ENCODE measurements around the gene TNFRSF4.

DNA sequence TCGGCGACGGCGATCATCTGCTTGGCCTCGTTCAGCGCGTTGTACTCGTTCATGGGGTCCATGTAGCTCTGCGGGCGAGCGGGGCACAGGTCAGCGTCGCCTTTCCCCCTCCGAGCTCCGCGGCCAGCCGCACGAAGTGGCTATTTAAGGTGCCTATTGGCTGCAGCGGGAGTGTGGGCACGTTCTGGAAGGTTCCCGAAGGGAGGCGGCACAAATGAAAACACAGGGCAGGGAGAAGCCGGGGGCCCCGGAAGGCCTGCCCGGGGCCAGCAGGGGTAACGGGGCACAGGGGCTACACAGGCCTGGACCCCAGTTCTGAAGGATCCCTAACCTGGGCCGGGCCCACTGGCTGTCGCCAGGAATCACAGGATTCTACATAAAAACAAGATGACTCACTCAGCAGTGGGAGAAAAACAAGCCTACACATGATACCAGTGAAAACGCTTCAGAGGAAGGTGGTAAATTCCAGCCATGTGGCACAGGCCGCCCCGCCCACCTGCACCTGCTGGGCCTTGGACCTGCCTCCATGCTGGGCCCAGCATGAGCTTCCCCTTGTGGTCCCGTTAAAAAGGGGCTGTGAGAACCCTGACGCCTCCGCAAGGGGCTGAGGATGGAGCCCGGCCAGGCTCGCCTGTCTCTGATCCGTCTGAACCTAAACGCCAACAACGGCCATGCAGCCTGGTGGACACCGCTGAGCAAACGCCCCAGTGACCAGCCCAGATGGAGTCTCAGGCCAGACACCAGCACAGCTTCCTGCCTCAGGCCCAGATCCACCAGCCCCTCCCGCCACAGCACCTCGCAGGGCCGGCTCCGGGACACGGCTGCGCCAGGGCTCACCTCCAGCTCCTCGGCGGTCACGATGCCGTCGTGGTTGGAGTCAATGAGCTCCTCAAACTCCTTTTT, 3.9 kb upstream of the TNFRSF4 start:
- TF ChIP-seq, protein P1, sequence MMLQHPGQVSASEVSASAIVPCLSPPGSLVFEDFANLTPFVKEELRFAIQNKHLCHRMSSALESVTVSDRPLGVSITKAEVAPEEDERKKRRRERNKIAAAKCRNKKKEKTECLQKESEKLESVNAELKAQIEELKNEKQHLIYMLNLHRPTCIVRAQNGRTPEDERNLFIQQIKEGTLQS (IDR thresholded peaks at IDR 0.05; ENCODE audit: insufficient read depth, low read depth, low read length): no peak
- TF ChIP-seq GTF2F1 (IDR thresholded peaks at IDR 0.05; ENCODE audit: borderline replicate concordance, low read depth, low read length): no peak
- no peak for TF ChIP-seq EP300 (IDR thresholded peaks at IDR 0.05; ENCODE audit: borderline replicate concordance in 1 of 2, low read depth in 2 of 2, low read length in 2 of 2)
- TF ChIP-seq, protein P2, sequence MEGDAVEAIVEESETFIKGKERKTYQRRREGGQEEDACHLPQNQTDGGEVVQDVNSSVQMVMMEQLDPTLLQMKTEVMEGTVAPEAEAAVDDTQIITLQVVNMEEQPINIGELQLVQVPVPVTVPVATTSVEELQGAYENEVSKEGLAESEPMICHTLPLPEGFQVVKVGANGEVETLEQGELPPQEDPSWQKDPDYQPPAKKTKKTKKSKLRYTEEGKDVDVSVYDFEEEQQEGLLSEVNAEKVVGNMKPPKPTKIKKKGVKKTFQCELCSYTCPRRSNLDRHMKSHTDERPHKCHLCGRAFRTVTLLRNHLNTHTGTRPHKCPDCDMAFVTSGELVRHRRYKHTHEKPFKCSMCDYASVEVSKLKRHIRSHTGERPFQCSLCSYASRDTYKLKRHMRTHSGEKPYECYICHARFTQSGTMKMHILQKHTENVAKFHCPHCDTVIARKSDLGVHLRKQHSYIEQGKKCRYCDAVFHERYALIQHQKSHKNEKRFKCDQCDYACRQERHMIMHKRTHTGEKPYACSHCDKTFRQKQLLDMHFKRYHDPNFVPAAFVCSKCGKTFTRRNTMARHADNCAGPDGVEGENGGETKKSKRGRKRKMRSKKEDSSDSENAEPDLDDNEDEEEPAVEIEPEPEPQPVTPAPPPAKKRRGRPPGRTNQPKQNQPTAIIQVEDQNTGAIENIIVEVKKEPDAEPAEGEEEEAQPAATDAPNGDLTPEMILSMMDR (IDR thresholded peaks at IDR 0.05; ENCODE audit: control extremely low read depth in 1 of 3, insufficient read depth in 1 of 3, low read depth in 1 of 3, low read length in 3 of 3): no peak
- no peak for TF ChIP-seq POLR2A (IDR thresholded peaks at IDR 0.05; ENCODE audit: control extremely low read depth in 1 of 2, low read depth in 2 of 2, low read length in 2 of 2)
